Natural killer cell (primary cell): ENCODE measurements around the gene TMEM245. TPM values are rescaled to one million over a fixed set of nuclear protein-coding genes. Genes with fewer than 3 reads are reported as not detected.

Source experiments
- ATAC-seq, 3 donors: fragments of 150-1000 bp in 2 of 3; fragments of 200-7000 bp in 1 of 3; cut with Tn5 transposase; 1 replicate in 1 of 3; 2 replicates in 2 of 3; pipeline ENCODE4 v1.10.0; 2021; ENCODE audit warnings: mild to moderate bottlenecking in 2 of 3, moderate library complexity in 2 of 3
- DNase-seq, 2 donors: peaks; one replicate each; pipeline versions ENCODE4 v3.0.0 to v3.0.0-alpha.2; 2013 to 2021; ENCODE audit warnings: mixed read lengths in 1 of 2
- H3K27ac ChIP-seq: one replicate; pipeline ENCODE4 v1.5.1; 2013; ENCODE audit warnings: mild to moderate bottlenecking, low read length
- H3K27me3 ChIP-seq: one replicate; pipeline ENCODE4 v1.6.1; 2013; ENCODE audit warnings: low read length; ENCODE audit not compliant: control insufficient read depth, insufficient read depth
- H3K36me3 ChIP-seq: one replicate; pipeline ENCODE4 v1.6.1; 2013; ENCODE audit warnings: low read length; ENCODE audit not compliant: control insufficient read depth, insufficient read depth
- H3K4me1 ChIP-seq: one replicate; pipeline ENCODE4 v1.6.1; 2013; ENCODE audit warnings: low read length; ENCODE audit not compliant: control insufficient read depth, insufficient read depth
- H3K4me3 ChIP-seq: one replicate; pipeline ENCODE4 v1.5.1; 2013; ENCODE audit warnings: low read length
- H3K9me3 ChIP-seq: one replicate; pipeline ENCODE4 v1.6.1; 2013; ENCODE audit warnings: low read length; ENCODE audit not compliant: control insufficient read depth, insufficient read depth
- H3K27ac Mint-ChIP-seq, 2 donors: one replicate each; pipeline ENCODE4 v1.8.0; 2022; ENCODE audit warnings: mild to moderate bottlenecking in 2 of 2, mixed read lengths in 2 of 2, moderate library complexity in 1 of 2
- H3K27me3 Mint-ChIP-seq, 2 donors: one replicate each; pipeline ENCODE4 v1.8.0; 2022; ENCODE audit warnings: low read depth in 2 of 2, mixed read lengths in 2 of 2
- H3K36me3 Mint-ChIP-seq: one replicate; pipeline ENCODE4 v1.8.0; 2022; ENCODE audit warnings: mixed read lengths
- H3K4me1 Mint-ChIP-seq, 2 donors: one replicate each; pipeline ENCODE4 v1.8.0; 2022; ENCODE audit warnings: mixed read lengths in 2 of 2
- H3K4me3 Mint-ChIP-seq: one replicate; pipeline ENCODE4 v1.8.0; 2022; ENCODE audit warnings: mild to moderate bottlenecking, moderate library complexity, mixed read lengths
- H3K9me3 Mint-ChIP-seq, 2 donors: one replicate each; pipeline ENCODE4 v1.8.0; 2022; ENCODE audit warnings: mixed read lengths in 2 of 2
- WGBS: methylation state at CpG from one replicate; pipeline ENCODE4 v1.1.7; 2013; ENCODE audit warnings: missing lambda C conversion rate; ENCODE audit not compliant: insufficient coverage; 5-methylcytosine and 5-hydroxymethylcytosine counted together
- intact Hi-C: fragments of 100-400 bp; cut with micrococcal nuclease; formaldehyde crosslinking; loops from one replicate; pipeline ENCODE4 v1.14.2; 2022
- total RNA-seq, 4 donors: library from RNA; stranded (reverse); fragments of 120-200 nt in 1 of 4; gene quantifications; one replicate each; pipeline versions ENCODE4 v1.2.3 to v1.2.4, GENCODE V29; 2013 to 2022
- TF ChIP-seq, protein P1 (sequence below): fragments of 200-600 bp; IDR thresholded peaks from one replicate; pipeline ENCODE4 v1.8.0; 2022; ENCODE audit warnings: antibody characterized with exemption

TMEM245 gene
- total RNA-seq, 3 donors from 2014 or later (not counting 1 experiment from before 2014, with no cell fraction given): 14.5 to 22.5 (median 21.8) TPM

DNA sequence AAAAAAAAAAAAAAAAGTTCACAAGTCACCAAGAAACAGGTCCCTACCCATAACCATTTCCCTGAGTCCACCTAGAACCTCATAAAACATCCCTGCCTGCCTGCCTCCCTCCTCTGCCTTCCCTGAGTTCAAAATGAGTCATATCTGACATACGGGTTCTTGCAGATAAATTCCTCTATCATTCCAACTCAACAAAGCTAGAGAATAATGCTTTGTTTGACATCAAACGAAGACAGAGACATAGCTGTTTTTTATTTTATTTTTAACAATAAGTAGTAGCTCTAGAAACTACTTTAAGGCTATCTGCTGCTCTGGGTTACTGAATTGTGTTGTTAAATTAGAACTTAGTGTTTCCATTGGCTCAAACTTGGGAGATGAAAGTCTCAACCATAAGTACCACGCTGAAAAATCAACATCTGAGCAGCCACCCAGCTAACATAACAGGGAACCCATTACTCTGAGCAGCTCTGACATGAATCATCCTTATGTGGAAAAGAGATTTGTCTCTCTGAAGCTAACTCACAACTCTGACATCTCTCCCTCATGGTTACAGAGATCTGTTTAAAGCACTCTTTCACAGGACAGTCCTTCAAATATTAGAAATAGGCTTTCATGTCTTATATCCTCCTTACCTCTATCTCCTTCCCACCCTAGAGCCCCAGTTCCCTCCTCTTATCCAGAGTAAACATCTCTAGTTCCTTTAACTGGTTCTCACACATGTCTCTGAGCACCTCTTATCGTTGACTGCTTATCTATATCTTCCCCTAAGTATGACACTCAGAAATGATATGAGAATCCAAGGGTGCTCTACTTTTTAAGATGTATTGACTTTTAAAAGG is 12.1 kb downstream of the TMEM245 start:
- H3K4me3 Mint-ChIP-seq: no peak overlapping the region
- no peaks in the 10 kb centered on the region for H3K9me3 Mint-ChIP-seq
- H3K27me3 ChIP-seq: no peaks in the 10 kb centered on the region
- peaks cover 48 to 49% of the 10 kb centered on the region in 2 donors for H3K4me1 Mint-ChIP-seq
- no peaks in the 10 kb centered on the region for H3K4me1 ChIP-seq
- H3K36me3 ChIP-seq: peaks cover 6% of the 10 kb centered on the region
- no peak overlapping the region for H3K4me3 ChIP-seq
- intact Hi-C loops: no loop called here
- H3K27ac Mint-ChIP-seq: peak overlapping the region; percentile 5 to 29
- TF ChIP-seq, protein P1, sequence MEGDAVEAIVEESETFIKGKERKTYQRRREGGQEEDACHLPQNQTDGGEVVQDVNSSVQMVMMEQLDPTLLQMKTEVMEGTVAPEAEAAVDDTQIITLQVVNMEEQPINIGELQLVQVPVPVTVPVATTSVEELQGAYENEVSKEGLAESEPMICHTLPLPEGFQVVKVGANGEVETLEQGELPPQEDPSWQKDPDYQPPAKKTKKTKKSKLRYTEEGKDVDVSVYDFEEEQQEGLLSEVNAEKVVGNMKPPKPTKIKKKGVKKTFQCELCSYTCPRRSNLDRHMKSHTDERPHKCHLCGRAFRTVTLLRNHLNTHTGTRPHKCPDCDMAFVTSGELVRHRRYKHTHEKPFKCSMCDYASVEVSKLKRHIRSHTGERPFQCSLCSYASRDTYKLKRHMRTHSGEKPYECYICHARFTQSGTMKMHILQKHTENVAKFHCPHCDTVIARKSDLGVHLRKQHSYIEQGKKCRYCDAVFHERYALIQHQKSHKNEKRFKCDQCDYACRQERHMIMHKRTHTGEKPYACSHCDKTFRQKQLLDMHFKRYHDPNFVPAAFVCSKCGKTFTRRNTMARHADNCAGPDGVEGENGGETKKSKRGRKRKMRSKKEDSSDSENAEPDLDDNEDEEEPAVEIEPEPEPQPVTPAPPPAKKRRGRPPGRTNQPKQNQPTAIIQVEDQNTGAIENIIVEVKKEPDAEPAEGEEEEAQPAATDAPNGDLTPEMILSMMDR: no peak
- no peaks in the 10 kb centered on the region for H3K27me3 Mint-ChIP-seq
- WGBS: 62% methylated on average over 3 of the region's 4 CpGs
- peak in 1 of 3 donors; percentile 49 for ATAC-seq
- H3K27ac ChIP-seq: no peak overlapping the region
- peaks cover 12% of the 10 kb centered on the region for H3K36me3 Mint-ChIP-seq
- H3K9me3 ChIP-seq: no peaks in the 10 kb centered on the region
- peak in 1 of 2 donors; percentile 32 for DNase-seq

- H3K27me3 Mint-ChIP-seq: no peaks in the 10 kb centered on the region
- H3K4me3 ChIP-seq: no peak overlapping the region
- peak; percentile 47 to 70 (median 67) for ATAC-seq
- peaks cover 8% of the 10 kb centered on the region for H3K36me3 ChIP-seq
- peaks cover 12% of the 10 kb centered on the region for H3K36me3 Mint-ChIP-seq
- TF ChIP-seq, protein P1: no peak
- H3K27ac Mint-ChIP-seq: peak overlapping the region; percentile 71 to 82
- peak overlapping the region; percentile 43 for H3K27ac ChIP-seq
- WGBS: 9% methylated on average over 3 of the region's 3 CpGs
- no peaks in the 10 kb centered on the region for H3K9me3 ChIP-seq
- intact Hi-C loops: no loop called here
- H3K4me1 Mint-ChIP-seq: peaks cover 42 to 52% of the 10 kb centered on the region in 2 donors
- no peaks in the 10 kb centered on the region for H3K9me3 Mint-ChIP-seq
- peak in 1 of 2 donors; percentile 68 for DNase-seq
- H3K27me3 ChIP-seq: no peaks in the 10 kb centered on the region
- H3K4me1 ChIP-seq: peaks cover 3% of the 10 kb centered on the region
- peak overlapping the region; percentile 40 for H3K4me3 Mint-ChIP-seq
These were observed 17.9 kb downstream of the TMEM245 start for GRCh38 chr9:109101810-109102209.

- Mint-ChIP-seq H3K27me3 (no peaks in the 10 kb centered on the region), H3K27ac (peak overlapping the region; percentile 71 to 82), H3K4me1 (peaks cover 45 to 53% of the 10 kb centered on the region in 2 donors), H3K4me3 (peak overlapping the region; percentile 14), H3K36me3 (peaks cover 12% of the 10 kb centered on the region), H3K9me3 (no peaks in the 10 kb centered on the region)
- Histone ChIP-seq H3K27me3 (no peaks in the 10 kb centered on the region), H3K27ac (peak overlapping the region; percentile 20), H3K4me3 (no peak overlapping the region), H3K9me3 (no peaks in the 10 kb centered on the region), H3K4me1 (peaks cover 3% of the 10 kb centered on the region), H3K36me3 (peaks cover 8% of the 10 kb centered on the region)
- intact Hi-C loops: no loop called here
- 87% methylated on average over 3 of the region's 3 CpGs for WGBS
- TF ChIP-seq, protein P1: no peak
- peak in 1 of 2 donors; percentile 41 for DNase-seq
- ATAC-seq: no peak
These were observed 18.5 kb downstream of the TMEM245 start for GRCh38 chr9:109101202-109101595.
